ENCODE measurements around the gene CABCOCO1.

GRCh38 chr10:61791216-61791615 is 128.5 kb downstream of the CABCOCO1 start:
- TF ChIP-seq CTCF (optimal IDR thresholded peaks at IDR 0.05 in 1 of 3, IDR thresholded peaks at IDR 0.05 in 1 of 3, conservative IDR thresholded peaks at IDR 0.05 in 1 of 3; ENCODE audit: extremely low read depth in 1 of 3, insufficient read depth in 2 of 3, low read length in 3 of 3) (no peak), EZH2 (IDR thresholded peaks at IDR 0.05; ENCODE audit: low read length) (no peak)
